C4-2B (cell line): ENCODE data around the gene SLC39A13.

Source experiments
- H3K27ac ChIP-seq: fragments of 450-650 bp; 2 replicates; pipeline ENCODE4 v1.5.1; 2017
- CTCF ChIP-seq: fragments of 450-650 bp; conservative IDR thresholded peaks from 2 replicates; pipeline ENCODE4 v1.5.1; 2017; ENCODE audit warnings: mild to moderate bottlenecking
- ZFX ChIP-seq: fragments of 450-650 bp; IDR thresholded peaks from 2 replicates; pipeline ENCODE4 v1.6.1; 2017

The SLC39A13 gene

GRCh38 chr11:47398011-47398410 lies 10.4 kb upstream of the SLC39A13 start:
- no peak overlapping the region for H3K27ac ChIP-seq
- TF ChIP-seq ZFX (no peak), CTCF (no peak)

- TF ChIP-seq CTCF (no peak), ZFX (no peak)
- no peak overlapping the region for H3K27ac ChIP-seq
Measured at GRCh38 chr11:47398551-47398950, 9.8 kb upstream of the SLC39A13 start.

GRCh38 chr11:47399860-47400767 lies 8.3 kb upstream of the SLC39A13 start:
- H3K27ac ChIP-seq = no peak overlapping the region
- TF ChIP-seq ZFX (no peak), CTCF (no peak)

- H3K27ac ChIP-seq = no peak overlapping the region
- TF ChIP-seq ZFX = no peak
- TF ChIP-seq CTCF = no peak
Measured at GRCh38 chr11:47400768-47401279, 7.6 kb upstream of the SLC39A13 start.

GRCh38 chr11:47403135-47403534 lies 5.3 kb upstream of the SLC39A13 start:
- TF ChIP-seq CTCF = no peak
- no peak for TF ChIP-seq ZFX
- no peak overlapping the region for H3K27ac ChIP-seq

GRCh38 chr11:47403571-47403970 lies 4.8 kb upstream of the SLC39A13 start:
- TF ChIP-seq CTCF (no peak), ZFX (no peak)
- H3K27ac ChIP-seq = no peak overlapping the region
